Putamen (tissue), 1 donor: ENCODE results near the gene UBE2E2.

Experiments used
- DNase-seq: peaks from one replicate; pipeline ENCODE4 v3.0.0-alpha.2; 2016; ENCODE audit warnings: low spot score

UBE2E2 gene

GRCh38 chr3:23440416-23441294 is 237.5 kb downstream of the UBE2E2 start:
- no peak for DNase-seq

GRCh38 chr3:23442598-23443383 is 239.7 kb downstream of the UBE2E2 start:
- no peak for DNase-seq

- no peak for DNase-seq
These were observed 241.3 kb downstream of the UBE2E2 start for GRCh38 chr3:23444386-23444785.

GRCh38 chr3:23446301-23446700 is 243.2 kb downstream of the UBE2E2 start:
- no peak for DNase-seq

DNA sequence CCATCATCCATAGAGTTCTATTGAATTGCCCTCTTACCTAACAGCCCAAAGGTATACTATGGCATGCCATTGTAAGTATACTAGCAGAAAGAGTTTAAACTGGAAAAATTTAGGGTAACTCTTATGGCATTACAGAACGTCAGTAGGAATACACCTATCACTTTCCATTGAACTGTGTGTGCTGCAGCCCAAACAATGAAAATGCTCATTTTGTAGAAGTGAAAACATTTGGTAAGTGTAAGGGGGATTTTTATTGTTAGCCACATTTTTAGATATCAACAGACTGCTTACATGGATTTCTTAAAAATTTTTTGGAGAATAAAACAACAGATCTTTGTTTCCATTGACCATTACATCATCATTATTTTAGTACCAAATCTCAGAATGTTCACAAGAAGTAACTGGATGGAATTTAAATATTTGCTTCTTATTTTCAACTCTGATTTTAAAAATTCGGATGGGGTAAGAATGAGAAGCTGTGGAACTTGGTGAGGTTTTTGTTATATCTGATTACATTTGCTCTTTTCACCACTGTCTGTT is 245.9 kb downstream of the UBE2E2 start:
- no peak for DNase-seq

DNA sequence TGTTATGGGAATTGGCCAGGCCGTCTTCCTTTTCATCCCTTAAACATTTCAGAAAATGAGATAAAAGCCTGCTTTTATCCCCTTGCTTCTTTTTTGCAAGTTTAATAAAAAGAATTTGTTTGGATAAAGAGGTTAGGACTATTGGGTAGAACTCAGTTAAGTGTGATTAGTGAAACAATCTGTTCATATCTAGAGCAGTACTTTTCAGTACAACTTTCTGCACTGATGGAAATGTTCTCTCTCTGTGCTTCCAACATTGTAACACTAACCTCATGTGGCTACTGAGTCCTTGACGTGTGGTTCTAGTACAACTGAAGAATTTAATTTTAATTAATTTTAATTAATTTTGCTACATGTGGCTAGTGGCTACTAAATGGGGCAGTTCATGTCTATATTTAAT is 246.9 kb downstream of the UBE2E2 start:
- DNase-seq: no peak

DNA sequence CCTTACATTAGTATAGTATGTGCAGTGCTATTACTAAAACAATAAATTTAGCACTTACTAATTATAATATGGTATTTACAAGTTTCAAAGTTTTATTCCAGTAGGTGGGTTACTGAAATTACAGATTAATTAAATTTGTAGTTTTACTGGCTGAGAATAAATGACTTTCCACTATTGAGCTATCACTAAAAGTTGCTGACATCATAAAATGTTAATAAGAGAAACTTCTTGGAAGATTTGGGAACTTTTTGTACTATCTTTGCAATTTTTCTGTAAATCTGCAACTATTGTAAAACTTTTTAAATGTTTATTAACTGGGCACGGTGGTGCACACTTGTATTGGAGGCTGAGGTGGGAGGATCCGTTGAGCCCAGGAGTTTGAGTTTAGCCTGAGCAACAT is 247.7 kb downstream of the UBE2E2 start:
- DNase-seq: no peak

- no peak for DNase-seq
These were observed 249.3 kb downstream of the UBE2E2 start for GRCh38 chr3:23452408-23452807.

DNA sequence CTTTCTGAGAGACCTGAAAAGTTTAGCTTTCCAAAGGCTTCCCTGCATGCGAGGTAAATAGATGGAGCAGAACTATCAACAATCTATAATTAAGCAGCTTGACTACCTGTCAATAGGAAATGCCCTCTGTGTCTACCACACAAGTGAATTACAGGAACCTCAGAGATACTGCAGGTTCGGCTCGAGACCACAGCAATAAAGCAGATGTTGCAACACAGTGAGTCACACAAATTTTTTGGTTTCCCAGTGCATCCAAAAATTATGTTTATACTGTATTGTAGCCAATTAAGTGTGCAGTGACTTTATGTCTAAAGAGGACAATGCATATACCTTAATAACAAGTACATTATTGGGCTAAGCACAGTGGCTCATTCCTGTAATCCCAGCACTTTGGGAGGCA is 252.0 kb downstream of the UBE2E2 start:
- DNase-seq: no peak

DNA sequence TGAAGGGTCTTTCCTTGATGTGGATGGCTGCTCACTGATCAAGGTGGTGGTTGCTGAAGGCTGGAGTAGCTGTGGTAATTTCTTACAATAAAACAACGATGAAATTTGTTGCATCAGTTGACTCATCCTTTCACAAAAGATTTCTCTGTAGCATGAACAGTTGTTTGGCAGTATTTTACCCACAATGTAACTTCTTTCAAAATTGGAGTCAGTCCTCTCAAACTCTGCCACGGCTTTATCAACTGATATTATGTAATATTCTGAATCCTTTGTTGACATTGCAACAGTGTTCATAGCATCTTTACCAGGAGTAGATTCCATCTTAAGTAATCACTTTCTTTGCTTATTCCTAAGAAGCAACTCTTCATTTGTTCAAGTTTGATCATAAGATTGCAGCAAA is 252.6 kb downstream of the UBE2E2 start:
- no peak for DNase-seq

DNA sequence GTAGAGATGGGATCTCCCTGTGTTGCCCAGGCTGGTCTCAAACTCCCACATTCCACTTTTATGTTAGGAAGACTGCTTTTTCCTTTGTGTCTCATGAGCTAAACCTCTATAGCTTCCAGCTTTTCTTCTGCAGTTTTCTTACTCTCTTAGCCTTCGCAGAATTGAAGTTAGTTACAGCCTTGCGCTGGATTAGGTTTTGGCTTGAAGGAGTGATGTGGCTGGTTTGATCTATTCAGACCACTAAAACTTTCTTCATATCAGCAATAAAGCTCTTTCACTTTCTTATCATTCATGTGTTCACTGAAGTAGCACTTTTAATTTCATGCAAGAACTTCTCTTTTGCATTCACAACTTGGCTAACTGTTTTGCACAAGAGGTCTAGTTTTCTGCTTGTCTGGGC is 254.6 kb downstream of the UBE2E2 start:
- no peak for DNase-seq

DNA sequence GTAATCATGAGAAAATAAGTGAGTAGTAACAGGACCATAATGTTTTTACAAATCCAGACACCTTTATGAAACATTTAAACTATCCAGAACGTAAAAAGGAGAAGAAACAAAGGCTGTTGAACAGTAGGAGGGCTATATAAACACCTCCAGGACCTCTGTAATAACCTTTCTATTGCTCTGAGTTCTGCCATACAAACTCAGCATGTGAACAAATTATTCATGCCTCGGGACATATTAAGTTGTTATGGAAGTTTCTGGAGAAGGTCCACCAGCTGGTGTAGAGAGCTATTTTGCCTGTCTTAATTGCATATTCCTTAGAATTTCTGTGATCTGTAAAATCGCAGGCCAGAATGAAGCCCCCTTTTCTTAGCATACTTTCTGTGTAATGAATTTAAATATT is 256.3 kb downstream of the UBE2E2 start:
- no peak for DNase-seq

DNA sequence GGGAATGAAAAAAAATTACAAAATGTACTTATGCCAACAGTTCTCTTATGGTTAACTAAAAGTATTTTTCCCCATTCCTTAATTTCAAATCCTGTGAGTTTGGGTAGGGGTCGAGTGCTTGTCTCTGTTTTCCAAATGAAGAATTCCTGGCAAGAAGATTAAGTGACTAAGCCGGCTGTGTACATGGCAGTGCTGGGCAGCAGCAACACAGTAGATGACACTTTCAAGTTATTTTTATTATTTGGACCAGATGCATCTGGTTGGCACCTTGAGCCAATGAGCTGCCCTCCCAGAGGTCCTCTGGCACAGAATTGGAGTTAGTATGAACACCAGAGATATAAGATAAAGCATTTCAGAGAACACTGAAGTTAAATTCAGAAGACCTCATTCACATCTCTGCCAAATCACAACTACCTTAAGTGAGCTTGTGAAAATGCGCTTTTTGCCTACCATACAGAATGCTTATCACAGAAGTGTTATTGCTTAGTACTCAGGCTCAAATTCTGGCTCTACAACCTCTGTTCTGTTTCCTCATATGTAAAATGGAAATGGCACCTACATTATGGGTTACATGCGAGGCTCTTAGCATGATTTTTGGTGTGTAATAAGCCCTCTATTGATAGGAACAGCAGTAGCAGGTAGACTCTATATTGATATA is 256.9 kb downstream of the UBE2E2 start:
- DNase-seq: no peak

DNA sequence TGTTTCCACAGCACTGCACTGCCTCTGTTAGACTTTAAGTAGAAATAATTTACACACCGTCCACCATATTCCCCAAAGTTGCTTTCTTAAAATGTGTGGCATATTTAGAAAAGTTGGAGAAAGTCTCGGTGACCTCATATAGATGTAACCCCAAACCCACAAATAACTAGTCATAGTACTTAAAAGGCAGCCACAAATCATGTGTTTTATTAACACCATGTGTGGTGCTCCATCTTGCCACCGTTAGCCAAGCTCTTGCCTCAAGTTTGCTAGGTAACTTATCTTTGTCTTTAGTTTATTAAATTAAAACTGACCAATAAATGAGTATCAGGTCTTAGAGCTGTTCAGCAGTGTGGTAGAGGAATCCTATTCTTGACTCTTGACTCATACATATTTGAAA is 257.9 kb downstream of the UBE2E2 start:
- no peak for DNase-seq

DNA sequence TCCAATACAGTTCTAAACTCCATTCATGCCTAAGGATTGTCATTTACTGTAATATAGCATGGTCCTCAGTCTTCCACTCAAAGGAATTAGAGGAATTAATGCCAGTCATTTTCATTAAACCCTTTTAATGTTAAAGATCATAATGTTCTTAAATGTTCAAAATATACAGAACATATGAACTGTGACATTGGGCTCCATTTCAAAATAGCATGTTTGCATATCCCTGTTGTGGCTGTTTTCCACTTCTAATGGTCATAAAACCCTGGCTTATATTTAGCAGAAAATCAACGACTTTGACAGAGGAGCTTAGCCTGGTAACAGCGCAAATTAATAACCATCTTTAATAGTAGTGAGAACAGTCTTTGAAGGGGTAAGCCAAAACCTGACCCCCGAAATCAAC is 260.7 kb downstream of the UBE2E2 start:
- DNase-seq: no peak

DNA sequence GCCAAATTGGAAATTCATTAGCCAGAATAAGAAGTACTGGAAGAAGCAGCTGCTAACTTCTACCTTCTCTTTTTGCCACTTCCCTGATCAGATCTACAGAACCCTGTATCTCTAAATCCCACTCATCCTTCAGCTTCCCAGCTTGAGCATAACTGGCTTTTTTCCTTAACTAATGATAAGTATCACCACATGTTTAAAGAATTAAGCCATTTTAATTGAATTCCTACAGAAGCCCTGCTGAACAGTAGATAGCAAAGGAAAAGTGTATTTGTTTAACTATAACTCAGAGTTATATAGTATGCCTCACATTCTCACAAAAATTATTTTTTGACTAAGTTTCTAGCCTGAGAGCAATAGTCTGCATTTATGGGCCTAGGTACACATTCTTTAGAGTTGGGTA is 262.4 kb downstream of the UBE2E2 start:
- no peak for DNase-seq

DNA sequence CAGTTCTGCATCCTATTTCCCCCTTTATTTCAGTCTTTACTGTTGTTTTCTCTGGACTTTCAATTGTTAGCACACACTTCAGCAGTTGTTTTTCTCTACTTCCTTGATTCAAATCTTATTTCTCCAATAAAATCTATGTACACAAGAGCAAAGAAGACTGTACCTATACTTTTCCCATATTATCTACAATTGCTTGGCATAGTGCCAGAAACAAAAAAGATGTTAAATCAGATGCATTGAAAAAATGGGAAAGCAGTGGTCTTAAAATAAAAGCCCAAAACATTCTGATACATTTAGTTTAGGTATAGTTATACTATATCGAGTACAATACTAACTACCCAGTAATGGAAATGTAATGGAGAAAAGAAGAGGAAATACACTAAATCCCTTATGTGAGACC is 265.1 kb downstream of the UBE2E2 start:
- DNase-seq: no peak

DNA sequence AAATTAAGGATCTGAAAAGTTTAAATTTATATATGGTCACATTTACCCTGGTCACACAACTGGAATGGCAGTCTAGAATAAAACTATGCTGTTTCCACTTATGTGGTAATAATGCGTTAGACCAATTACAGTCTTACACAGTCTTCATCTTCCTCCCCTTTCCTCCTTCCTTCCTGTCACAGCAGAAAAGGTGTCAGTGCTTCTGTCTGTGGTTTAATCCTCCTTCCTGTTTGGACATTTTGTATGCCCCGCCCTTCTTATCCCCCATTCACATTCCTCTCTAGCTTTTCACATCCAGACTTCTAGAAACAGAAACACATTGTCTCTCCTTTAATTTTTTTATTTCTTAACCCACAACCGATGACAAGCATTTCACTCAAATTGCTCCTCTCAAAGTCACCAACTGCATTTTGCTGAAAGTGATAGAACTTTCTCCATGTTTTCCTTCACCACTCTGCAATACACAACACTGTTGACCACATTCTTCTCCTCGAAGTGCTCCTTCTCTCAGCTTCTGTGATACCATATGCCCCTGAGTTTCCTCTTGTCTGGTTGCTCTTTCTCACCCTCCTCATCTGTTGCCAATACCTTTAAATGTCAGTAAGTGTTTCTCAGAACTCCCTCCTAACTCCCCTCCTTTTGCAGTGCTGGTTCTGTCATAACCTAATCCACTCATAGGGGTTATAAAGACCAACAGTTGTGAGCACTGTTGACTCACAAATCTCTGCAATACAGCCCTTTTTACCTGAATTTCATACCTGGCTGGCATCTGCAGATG is 271.6 kb downstream of the UBE2E2 start:
- DNase-seq: no peak

DNA sequence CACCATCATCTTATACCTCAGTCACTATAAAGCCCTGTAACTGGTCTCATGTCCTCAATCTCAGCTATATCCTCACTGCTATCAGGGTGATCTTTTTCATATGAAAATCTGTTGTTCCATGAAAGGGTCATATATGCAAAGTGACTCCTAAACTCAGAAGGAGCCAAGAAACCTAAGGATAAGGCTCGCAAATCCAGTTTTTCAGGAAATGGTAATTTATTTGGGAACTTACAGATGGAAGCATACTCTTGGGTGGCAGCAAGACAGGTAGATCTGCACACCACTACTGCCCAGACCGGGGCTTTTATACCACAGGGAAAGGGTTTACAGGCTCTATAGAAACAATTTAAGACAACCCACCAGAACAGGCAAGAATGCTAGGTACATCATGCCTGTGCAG is 272.3 kb downstream of the UBE2E2 start:
- DNase-seq: no peak

DNA sequence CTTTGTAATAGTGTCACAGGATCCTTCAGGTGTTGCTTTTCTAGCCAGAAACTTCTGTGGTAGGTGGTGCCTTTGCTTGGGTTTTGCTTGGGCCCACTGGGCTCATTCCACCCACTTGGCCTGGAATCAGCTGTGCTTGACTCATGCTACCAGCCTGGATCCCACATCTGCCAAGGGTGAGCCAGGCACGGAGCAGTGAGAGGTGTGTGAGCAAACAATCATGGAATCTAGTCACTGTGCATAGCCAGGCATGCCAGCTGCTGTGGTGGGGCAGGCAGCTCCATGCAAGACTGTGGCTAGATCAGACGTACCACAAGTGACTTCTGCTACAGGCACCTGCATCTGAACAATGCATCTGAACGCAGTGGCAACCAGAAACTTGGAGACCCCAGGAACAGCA is 275.9 kb downstream of the UBE2E2 start:
- no peak for DNase-seq

GRCh38 chr3:23479615-23480328 is 276.6 kb downstream of the UBE2E2 start:
- DNase-seq: peak; percentile 4
